ENCODE data around the gene SDC3.

DNA sequence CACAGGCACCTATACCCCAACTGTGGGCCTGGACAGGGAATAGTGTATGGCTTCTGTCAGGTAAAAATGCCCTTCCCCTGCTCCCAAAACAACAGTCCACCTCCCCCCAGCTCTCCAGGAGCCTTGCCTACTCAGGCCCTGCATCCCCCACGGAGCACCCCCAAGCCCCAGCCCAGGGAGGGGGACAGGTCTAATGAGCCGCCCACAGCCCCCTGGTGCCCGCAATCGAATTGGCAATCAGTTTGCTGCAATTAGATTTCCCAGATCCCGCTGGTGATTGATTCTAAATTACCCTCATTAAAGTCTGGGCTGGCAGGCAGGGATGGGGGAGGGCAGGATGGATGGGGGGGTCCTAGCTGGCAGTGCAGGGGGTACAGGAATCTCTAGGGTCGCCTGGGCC, 8.1 kb downstream of the SDC3 start:
- TF ChIP-seq POLR2A (IDR thresholded peaks at IDR 0.05) = no peak
- TF ChIP-seq EP300 (IDR thresholded peaks at IDR 0.05) = no peak
- TF ChIP-seq, protein P1, sequence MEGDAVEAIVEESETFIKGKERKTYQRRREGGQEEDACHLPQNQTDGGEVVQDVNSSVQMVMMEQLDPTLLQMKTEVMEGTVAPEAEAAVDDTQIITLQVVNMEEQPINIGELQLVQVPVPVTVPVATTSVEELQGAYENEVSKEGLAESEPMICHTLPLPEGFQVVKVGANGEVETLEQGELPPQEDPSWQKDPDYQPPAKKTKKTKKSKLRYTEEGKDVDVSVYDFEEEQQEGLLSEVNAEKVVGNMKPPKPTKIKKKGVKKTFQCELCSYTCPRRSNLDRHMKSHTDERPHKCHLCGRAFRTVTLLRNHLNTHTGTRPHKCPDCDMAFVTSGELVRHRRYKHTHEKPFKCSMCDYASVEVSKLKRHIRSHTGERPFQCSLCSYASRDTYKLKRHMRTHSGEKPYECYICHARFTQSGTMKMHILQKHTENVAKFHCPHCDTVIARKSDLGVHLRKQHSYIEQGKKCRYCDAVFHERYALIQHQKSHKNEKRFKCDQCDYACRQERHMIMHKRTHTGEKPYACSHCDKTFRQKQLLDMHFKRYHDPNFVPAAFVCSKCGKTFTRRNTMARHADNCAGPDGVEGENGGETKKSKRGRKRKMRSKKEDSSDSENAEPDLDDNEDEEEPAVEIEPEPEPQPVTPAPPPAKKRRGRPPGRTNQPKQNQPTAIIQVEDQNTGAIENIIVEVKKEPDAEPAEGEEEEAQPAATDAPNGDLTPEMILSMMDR (IDR thresholded peaks at IDR 0.05) = no peak
